Thoracic aorta (tissue), 2 donors: Measurements from ENCODE around the gene KCNJ11. TPM values are rescaled to one million over a fixed set of nuclear protein-coding genes. Genes with fewer than 3 reads are reported as not detected.

Source experiments
- ATAC-seq: fragments of 150-250 bp; one replicate; pipeline ENCODE4 v1.8.0; 2017; ENCODE audit warnings: low read depth; ENCODE audit not compliant: insufficient number of reproducible peaks, low FRiP score
- DNase-seq: peaks from one replicate; pipeline ENCODE4 v3.0.0-alpha.2; 2020; ENCODE audit warnings: low spot score
- H3K27ac ChIP-seq, 2 donors: fragments of 200-600 bp; sonication (generic); 1 replicate in 1 of 2; 2 replicates in 1 of 2; pipeline ENCODE4 v1.5.1; 2016; ENCODE audit warnings: mild to moderate bottlenecking in 2 of 2, moderate library complexity in 2 of 2
- H3K27me3 ChIP-seq: fragments of 200-600 bp; sonication (generic); replicated peaks from 2 replicates; pipeline ENCODE4 v1.6.0; 2016; ENCODE audit warnings: mild to moderate bottlenecking; ENCODE audit not compliant: insufficient read depth
- H3K36me3 ChIP-seq: fragments of 200-600 bp; sonication (generic); one replicate; pipeline ENCODE4 v1.5.1; 2016
- H3K4me1 ChIP-seq, 2 donors: fragments of 200-600 bp; sonication (generic); 1 replicate in 1 of 2; 2 replicates in 1 of 2; pipeline versions ENCODE4 v1.5.1 to v1.6.0; 2016; ENCODE audit warnings: low read depth in 2 of 2, mild to moderate bottlenecking in 1 of 2; ENCODE audit not compliant: control insufficient read depth in 1 of 2
- H3K4me3 ChIP-seq: fragments of 200-600 bp; sonication (generic); 2 replicates; pipeline ENCODE4 v1.5.1; 2016; ENCODE audit warnings: mild to moderate bottlenecking
- H3K9me3 ChIP-seq: fragments of 200-600 bp; sonication (generic); 2 replicates; pipeline ENCODE4 v1.5.1; 2016
- total RNA-seq, 2 donors: library from RNA; depleted of rRNA; stranded (reverse); fragments of >200 nt; gene quantifications; one replicate each; pipeline versions ENCODE4 v1.1.0 to v1.2.3, GENCODE V29; 2016
- TF ChIP-seq, protein P1 (sequence below): fragments of 200-600 bp; sonication (generic); IDR thresholded peaks from one replicate; pipeline ENCODE4 v1.5.1; 2019; ENCODE audit warnings: antibody characterized with exemption

Gene KCNJ11
- total RNA-seq, 2 donors from 2014 or later = 2.5 to 2.7 TPM

- H3K36me3 ChIP-seq = no peaks in the 10 kb centered on the region
- ATAC-seq (no peak), DNase-seq (no peak)
- H3K27ac ChIP-seq = peak overlapping the region; percentile 71
- TF ChIP-seq, protein P1, sequence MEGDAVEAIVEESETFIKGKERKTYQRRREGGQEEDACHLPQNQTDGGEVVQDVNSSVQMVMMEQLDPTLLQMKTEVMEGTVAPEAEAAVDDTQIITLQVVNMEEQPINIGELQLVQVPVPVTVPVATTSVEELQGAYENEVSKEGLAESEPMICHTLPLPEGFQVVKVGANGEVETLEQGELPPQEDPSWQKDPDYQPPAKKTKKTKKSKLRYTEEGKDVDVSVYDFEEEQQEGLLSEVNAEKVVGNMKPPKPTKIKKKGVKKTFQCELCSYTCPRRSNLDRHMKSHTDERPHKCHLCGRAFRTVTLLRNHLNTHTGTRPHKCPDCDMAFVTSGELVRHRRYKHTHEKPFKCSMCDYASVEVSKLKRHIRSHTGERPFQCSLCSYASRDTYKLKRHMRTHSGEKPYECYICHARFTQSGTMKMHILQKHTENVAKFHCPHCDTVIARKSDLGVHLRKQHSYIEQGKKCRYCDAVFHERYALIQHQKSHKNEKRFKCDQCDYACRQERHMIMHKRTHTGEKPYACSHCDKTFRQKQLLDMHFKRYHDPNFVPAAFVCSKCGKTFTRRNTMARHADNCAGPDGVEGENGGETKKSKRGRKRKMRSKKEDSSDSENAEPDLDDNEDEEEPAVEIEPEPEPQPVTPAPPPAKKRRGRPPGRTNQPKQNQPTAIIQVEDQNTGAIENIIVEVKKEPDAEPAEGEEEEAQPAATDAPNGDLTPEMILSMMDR = no peak
- peaks cover 4 to 16% of the 10 kb centered on the region in 2 donors for H3K4me1 ChIP-seq
- H3K4me3 ChIP-seq = no peak overlapping the region
- H3K9me3 ChIP-seq = no peaks in the 10 kb centered on the region
- no peaks in the 10 kb centered on the region for H3K27me3 ChIP-seq
Measured at GRCh38 chr11:17385492-17385891, 3.0 kb downstream of the KCNJ11 start.

- Histone ChIP-seq H3K36me3 (no peaks in the 10 kb centered on the region), H3K27ac (no peak overlapping the region), H3K4me1 (peaks cover 4 to 10% of the 10 kb centered on the region in 2 donors), H3K9me3 (no peaks in the 10 kb centered on the region), H3K27me3 (no peaks in the 10 kb centered on the region), H3K4me3 (no peak overlapping the region)
- no peak for DNase-seq
- TF ChIP-seq, protein P1 = peak; percentile 93
- no peak for ATAC-seq
Measured at GRCh38 chr11:17384002-17384511, 4.4 kb downstream of the KCNJ11 start.

GRCh38 chr11:17383461-17383860 lies 5.0 kb downstream of the KCNJ11 start:
- H3K4me3 ChIP-seq = no peak overlapping the region
- H3K27ac ChIP-seq = no peak overlapping the region

DNA sequence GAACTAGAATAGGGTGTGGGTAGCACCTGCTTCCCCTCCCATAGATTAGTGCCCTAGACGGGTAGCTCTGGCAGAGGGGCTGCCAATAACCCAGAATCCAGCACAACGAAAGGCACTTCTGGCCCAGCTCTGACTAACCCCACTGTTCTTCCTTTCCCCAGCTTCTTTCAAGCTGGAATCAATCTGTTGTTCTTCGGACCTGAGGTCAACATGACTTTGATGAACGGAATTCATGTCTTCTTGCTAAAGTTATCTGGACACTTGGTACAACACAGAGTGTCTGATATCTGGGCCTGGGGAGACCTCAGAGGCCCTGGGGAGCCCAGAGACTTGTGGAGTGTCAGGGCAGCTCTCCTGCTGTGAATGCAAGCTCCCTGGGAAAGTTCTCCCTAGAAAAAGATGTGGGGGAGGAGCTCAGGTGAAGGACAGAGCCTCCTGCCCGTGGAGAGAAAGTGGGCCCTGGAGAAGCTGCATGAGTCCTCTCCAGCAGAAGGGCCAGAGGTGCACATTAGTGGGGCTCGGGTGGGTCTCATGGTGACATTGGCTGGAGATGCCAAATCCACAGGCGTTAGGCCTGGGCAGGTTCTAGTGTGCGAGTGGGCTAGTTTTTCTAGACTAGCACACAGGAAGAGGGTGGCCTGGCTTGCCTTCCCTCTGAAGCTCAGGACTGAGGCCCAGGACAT lies 6.3 kb downstream of the KCNJ11 start:
- H3K4me3 ChIP-seq = no peak overlapping the region
- H3K4me1 ChIP-seq = peaks cover 4 to 10% of the 10 kb centered on the region in 2 donors
- TF ChIP-seq, protein P1 = no peak
- H3K9me3 ChIP-seq = no peaks in the 10 kb centered on the region
- H3K27ac ChIP-seq = no peak overlapping the region
- no peak for ATAC-seq
- H3K27me3 ChIP-seq = no peaks in the 10 kb centered on the region
- no peaks in the 10 kb centered on the region for H3K36me3 ChIP-seq
- DNase-seq = no peak

More at GRCh38 chr11:17383461-17383860, 5.0 kb downstream of the KCNJ11 start:
- Histone ChIP-seq H3K36me3 (no peaks in the 10 kb centered on the region), H3K4me1 (peaks cover 4 to 10% of the 10 kb centered on the region in 2 donors), H3K27me3 (no peaks in the 10 kb centered on the region), H3K9me3 (no peaks in the 10 kb centered on the region)
- TF ChIP-seq, protein P1 = no peak
- DNase-seq (no peak), ATAC-seq (no peak)

DNA sequence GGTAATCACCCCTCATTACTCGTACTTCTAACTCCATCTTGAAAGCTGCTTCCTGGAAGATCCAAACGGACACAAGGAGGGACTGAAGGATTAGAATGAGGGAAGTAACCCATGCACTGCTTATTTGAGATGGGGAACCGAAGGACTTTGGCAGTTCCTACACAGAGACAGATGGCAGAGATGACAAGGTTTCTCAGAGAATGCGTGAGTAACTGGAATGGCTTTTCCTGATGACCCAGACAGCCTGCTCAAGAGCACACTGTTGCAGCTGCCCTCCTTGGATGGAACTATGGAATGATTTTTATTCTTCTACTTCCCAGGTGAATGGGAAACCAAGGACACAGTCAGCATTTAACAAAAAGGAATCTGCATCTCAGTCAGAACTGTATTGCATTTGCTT lies 7.3 kb downstream of the KCNJ11 start:
- no peak for DNase-seq
- no peak for ATAC-seq
- Histone ChIP-seq H3K4me3 (no peak overlapping the region), H3K36me3 (no peaks in the 10 kb centered on the region), H3K9me3 (no peaks in the 10 kb centered on the region), H3K27ac (no peak overlapping the region), H3K4me1 (peaks cover 0 to 7% of the 10 kb centered on the region in 2 donors), H3K27me3 (no peaks in the 10 kb centered on the region)
- TF ChIP-seq, protein P1 = no peak
